Epithelial cell of proximal tubule (primary cell): Measurements from ENCODE around the gene GATAD2B. TPM values are rescaled to one million over a fixed set of nuclear protein-coding genes. Genes with fewer than 3 reads are reported as not detected.
"Not testable (repeated sequence)": the region's sequence is repeated elsewhere in the genome, so short reads cannot be mapped to it uniquely, and the experiment has no call there.

ENCODE experiments used
- DNase-seq: peaks from one replicate; pipeline ENCODE4 v3.0.0-alpha.2; 2011; ENCODE audit warnings: low read depth
- H3K4me3 ChIP-seq: 2 replicates; pipeline ENCODE4 v1.5.1; 2011; ENCODE audit warnings: low read depth, mild to moderate bottlenecking, low read length
- total RNA-seq: library from RNA; depleted of rRNA; stranded (reverse); fragments of >200 nt; gene quantifications from 2 replicates; pipeline ENCODE4 v1.2.3, GENCODE V29; 2015
- TF ChIP-seq, protein P1 (sequence below): conservative IDR thresholded peaks from 2 replicates; pipeline ENCODE4 v1.5.1; 2012; ENCODE audit warnings: low read depth, mild to moderate bottlenecking, low read length

GATAD2B gene
- total RNA-seq, 1 donor from 2014 or later, result 6.8 TPM

DNA sequence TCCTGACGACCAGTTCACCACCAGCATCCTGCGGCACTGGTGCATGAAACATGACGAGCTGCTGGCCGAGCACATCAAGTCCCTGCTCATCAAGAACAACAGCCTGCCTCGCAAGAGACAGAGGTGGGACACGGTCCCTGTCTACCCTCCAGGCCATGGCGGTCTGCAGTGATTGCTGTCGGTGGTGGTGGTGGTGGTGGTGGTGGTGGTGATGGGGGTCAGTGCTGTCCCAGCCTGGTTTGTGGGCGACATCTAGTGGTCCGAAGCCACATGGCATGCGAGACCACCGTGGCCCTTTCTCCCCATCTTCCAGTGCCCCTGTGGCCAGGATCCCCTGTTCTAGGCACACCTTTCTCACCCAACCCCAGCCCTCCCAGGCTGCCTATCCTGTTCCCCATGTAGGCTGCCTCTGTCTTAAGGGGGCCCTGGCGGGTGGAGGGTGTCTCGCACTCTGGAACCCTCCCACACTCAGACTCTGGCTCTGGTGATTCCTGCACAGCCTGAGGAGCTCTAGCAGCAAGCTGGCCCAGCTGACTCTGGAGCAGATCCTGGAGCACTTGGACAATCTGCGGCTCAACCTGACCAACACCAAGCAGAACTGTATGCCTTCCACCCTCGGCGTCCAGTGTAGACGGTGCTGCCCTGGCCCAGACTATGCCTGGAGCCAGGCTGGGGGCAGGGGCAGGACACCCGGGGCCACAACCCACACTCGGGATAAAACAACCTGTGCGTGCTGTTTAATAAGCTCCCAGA, 150.8 kb downstream of the GATAD2B start:
- H3K4me3 ChIP-seq, result no peak overlapping the region
- TF ChIP-seq, protein P1, sequence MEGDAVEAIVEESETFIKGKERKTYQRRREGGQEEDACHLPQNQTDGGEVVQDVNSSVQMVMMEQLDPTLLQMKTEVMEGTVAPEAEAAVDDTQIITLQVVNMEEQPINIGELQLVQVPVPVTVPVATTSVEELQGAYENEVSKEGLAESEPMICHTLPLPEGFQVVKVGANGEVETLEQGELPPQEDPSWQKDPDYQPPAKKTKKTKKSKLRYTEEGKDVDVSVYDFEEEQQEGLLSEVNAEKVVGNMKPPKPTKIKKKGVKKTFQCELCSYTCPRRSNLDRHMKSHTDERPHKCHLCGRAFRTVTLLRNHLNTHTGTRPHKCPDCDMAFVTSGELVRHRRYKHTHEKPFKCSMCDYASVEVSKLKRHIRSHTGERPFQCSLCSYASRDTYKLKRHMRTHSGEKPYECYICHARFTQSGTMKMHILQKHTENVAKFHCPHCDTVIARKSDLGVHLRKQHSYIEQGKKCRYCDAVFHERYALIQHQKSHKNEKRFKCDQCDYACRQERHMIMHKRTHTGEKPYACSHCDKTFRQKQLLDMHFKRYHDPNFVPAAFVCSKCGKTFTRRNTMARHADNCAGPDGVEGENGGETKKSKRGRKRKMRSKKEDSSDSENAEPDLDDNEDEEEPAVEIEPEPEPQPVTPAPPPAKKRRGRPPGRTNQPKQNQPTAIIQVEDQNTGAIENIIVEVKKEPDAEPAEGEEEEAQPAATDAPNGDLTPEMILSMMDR, result peak; percentile 46
- no peak for DNase-seq

DNA sequence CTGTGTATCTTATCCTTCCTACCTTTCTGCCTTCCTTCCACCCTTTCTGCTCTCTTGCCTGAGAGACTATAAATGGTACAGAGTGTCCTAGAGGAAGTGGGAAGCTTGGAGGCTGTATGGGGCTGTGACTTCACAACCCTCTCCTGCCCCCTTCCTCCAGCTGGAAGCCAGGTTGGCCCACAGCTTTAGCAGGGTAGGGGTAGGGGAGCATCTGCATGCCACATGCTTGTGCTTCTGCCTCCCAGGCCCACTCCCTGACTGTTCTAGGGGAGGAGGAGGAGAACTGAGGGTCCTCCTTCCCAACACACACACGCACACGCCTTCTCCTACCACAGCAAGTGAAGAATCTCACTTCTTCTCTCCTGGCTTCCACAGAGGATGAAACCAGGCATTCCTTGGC, 151.5 kb downstream of the GATAD2B start:
- no peak for DNase-seq
- no peak overlapping the region for H3K4me3 ChIP-seq
- TF ChIP-seq, protein P1, result no peak

DNA sequence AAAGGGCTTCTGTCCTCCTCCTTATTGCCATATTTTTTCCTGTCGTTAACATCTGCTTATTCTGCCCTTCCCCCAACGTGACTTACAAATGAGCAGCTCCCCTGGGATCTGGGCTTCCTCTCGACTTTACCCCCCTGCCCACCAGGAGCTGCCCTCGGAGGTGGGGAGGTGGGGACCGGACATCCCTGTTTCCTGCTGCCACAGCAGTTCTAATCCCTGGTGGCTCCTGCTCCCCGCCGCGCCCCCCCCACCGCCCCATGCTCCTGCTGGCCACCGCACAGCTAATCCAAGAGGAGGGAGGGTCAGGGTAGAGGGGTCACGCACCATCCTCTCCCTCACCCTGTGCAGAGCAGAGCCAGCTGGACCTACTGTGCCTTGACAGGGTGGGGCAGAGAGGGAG, 152.0 kb downstream of the GATAD2B start:
- TF ChIP-seq, protein P1, result no peak
- no peak for DNase-seq
- no peak overlapping the region for H3K4me3 ChIP-seq

DNA sequence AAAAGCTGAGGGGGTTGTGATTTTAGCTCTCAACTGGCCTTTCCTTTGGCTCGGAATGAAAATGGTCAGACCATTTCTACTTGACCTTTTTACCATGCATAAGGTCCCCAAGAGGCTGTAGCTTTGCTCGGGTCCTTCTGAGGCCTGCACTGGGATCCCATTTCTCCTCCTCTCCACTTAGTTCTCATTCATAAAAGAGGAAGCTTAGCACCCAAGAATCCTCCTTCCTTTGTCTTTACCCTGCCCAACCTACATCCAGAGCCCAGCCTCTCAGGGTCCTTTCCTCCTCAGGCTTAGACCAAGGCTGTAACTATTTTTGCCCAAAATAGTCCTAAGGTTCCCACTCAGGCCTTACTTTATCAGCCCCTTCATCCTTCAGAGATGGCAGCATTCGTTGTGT, 153.6 kb downstream of the GATAD2B start:
- no peak for DNase-seq
- H3K4me3 ChIP-seq, result no peak overlapping the region
- TF ChIP-seq, protein P1, result no peak

DNA sequence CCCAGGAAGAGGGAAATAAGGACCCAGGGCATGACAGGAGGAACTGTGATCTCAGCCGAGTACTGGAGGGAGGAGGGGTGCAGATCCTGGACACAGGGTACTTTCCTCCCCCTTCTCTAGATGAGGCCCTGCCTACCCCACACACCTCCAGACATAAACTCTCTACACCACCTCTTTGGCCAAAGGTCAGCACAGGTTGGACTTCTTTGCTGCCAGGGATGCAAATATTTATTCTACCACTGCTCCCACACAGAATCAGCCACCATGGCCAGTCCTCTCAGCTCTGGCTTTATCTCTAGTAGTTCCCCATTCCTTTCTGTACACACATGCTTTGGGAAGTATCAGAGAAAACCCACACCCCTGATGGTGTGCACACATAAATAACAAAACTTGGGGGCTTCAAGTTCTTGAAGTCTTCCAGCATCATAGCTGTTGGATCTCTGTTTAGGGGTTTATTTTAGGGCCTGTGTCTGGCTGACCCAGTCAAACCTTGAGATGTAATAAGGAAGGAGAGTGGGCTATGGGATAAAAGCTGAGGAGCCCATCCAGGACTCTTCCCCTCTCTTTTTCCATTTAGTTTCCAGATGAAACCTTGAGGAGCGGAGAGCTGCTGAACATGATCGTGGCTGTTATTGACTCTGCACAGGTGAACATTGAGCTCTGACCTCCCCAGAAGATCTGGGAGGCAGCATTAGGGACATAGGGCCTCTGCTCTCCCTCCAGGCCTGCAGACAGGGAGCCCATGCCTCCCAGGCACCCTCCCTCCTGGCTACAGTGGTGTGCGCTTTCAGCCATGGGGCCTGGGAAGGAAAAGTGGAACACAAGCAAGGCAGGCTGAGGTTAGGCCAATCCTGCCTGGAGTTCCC, 154.2 kb downstream of the GATAD2B start:
- no peak overlapping the region for H3K4me3 ChIP-seq
- TF ChIP-seq, protein P1, result no peak
- DNase-seq, result no peak

DNA sequence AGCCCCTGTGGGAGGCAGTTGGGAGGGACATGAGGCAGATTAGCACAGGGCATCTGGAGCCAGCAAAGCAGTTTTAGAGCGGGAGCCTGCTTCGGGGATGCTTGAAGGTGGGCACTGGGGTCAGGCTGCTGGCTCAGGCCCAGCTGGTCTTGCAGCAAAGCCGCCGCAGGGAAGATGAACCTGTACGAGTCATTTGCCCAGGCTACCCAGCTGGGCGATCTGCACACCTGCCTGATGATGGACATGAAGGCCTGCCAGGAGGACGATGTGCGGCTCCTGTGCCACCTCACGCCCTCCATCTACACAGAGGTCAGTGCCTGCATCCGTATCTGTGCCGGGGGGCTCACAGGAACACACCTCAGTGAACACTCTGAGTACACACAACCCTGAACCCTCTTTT, 155.3 kb downstream of the GATAD2B start:
- DNase-seq, result no peak
- no peak overlapping the region for H3K4me3 ChIP-seq
- TF ChIP-seq, protein P1, result no peak

DNA sequence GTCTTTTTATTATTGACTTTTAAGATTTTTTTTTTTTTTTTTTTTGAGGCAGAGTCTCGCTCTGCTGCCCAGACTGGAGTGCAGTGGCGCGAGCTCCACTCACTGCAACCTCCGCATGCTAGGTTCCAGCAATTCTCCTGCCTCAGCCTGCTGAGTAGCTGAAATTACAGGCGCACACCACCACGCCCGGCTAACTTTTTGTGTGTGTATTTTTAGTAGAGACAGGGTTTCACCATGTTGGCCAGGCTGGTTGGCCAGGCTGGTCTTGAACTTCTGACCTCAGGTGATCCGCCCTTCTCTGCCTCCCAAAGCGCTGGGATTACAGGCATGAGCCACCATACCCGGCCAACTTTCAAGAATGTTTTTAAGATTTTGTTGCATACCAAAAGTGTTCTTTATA, 156.1 kb downstream of the GATAD2B start:
- not testable (repeated sequence) for DNase-seq, H3K4me3 ChIP-seq
